GM23338 (cell line): Measurements from ENCODE around the gene MAP3K9. TPM values are rescaled to one million over a fixed set of nuclear protein-coding genes. Genes with fewer than 3 reads are reported as not detected.

Experiments used
- ATAC-seq: fragments of 200-7000 bp; cut with Tn5 transposase; 3 replicates; pipeline ENCODE4 v1.9.1; 2020
- DNase-seq: peaks from one replicate; pipeline ENCODE4 v3.0.0-alpha.2; 2015; ENCODE audit warnings: low spot score
- H2AFZ ChIP-seq: fragments of 200-600 bp; sonication (generic); 2 replicates; pipeline ENCODE4 v1.8.0; 2016; ENCODE audit warnings: antibody characterized with exemption, mild to moderate bottlenecking, moderate library complexity
- H3F3A ChIP-seq: fragments of 200-600 bp; sonication (generic); replicated peaks from 2 replicates; pipeline ENCODE4 v1.8.0; 2017; ENCODE audit warnings: antibody characterized with exemption, mixed run types, low read depth
- H3K27ac ChIP-seq: fragments of 200-600 bp; sonication (generic); 2 replicates; pipeline ENCODE4 v1.6.1; 2016; ENCODE audit warnings: low read depth
- H3K27me3 ChIP-seq: fragments of 200-600 bp; sonication (generic); 2 replicates; pipeline ENCODE4 v1.8.0; 2016; ENCODE audit warnings: mild to moderate bottlenecking, mixed run types, moderate library complexity; ENCODE audit not compliant: insufficient read depth
- H3K36me3 ChIP-seq: fragments of 200-600 bp; sonication (generic); 2 replicates; pipeline ENCODE4 v1.8.0; 2016; ENCODE audit warnings: mild to moderate bottlenecking; ENCODE audit not compliant: insufficient read depth
- H3K4me1 ChIP-seq: fragments of 200-600 bp; sonication (generic); 2 replicates; pipeline ENCODE4 v1.8.0; 2016; ENCODE audit warnings: mild to moderate bottlenecking, moderate library complexity; ENCODE audit not compliant: insufficient read depth
- H3K4me2 ChIP-seq: fragments of 200-600 bp; sonication (generic); 2 replicates; pipeline ENCODE4 v1.7.1; 2017; ENCODE audit warnings: mixed run types
- H3K4me3 ChIP-seq: fragments of 200-600 bp; sonication (generic); 2 replicates; pipeline ENCODE4 v1.6.1; 2016; ENCODE audit warnings: mixed run types
- H3K79me2 ChIP-seq: fragments of 200-600 bp; sonication (generic); replicated peaks from 2 replicates; pipeline ENCODE4 v1.8.0; 2017; ENCODE audit warnings: mild to moderate bottlenecking; ENCODE audit not compliant: insufficient read depth
- H3K9me2 ChIP-seq: fragments of 200-600 bp; sonication (generic); 2 replicates; pipeline ENCODE4 v1.8.0; 2017; ENCODE audit not compliant: insufficient read depth
- H4K20me1 ChIP-seq: fragments of 200-600 bp; sonication (generic); replicated peaks from 2 replicates; pipeline ENCODE4 v1.8.0; 2017; ENCODE audit warnings: mild to moderate bottlenecking; ENCODE audit not compliant: insufficient read depth
- H3K27ac Mint-ChIP-seq: 2 replicates; pipeline ENCODE4 v1.8.0; 2020; ENCODE audit warnings: inconsistent platforms, mild to moderate bottlenecking, moderate library complexity, mixed read lengths
- H3K27me3 Mint-ChIP-seq: 3 replicates; pipeline ENCODE4 v1.8.0; 2022; ENCODE audit warnings: low read depth, mild to moderate bottlenecking, moderate library complexity, mixed read lengths, inconsistent platforms; ENCODE audit not compliant: insufficient read depth, poor library complexity
- H3K36me3 Mint-ChIP-seq: 3 replicates; pipeline ENCODE4 v1.8.0; 2021; ENCODE audit warnings: low read depth, mild to moderate bottlenecking, inconsistent platforms, moderate library complexity, mixed read lengths
- H3K4me1 Mint-ChIP-seq: 3 replicates; pipeline ENCODE4 v1.8.0; 2020; ENCODE audit warnings: mild to moderate bottlenecking, inconsistent platforms, mixed read lengths
- H3K4me3 Mint-ChIP-seq: 3 replicates; pipeline ENCODE4 v1.8.0; 2021; ENCODE audit warnings: moderate library complexity, mild to moderate bottlenecking, inconsistent platforms, mixed read lengths
- H3K9me3 Mint-ChIP-seq: 3 replicates; pipeline ENCODE4 v1.8.0; 2020; ENCODE audit warnings: moderate library complexity, mild to moderate bottlenecking, inconsistent platforms, mixed read lengths
- CTCF ChIP-seq, 2 experiments: fragments of 200-600 bp in 1 of 2; sonication (generic) in 1 of 2; conservative IDR thresholded peaks; 2 replicates each; pipeline versions ENCODE4 v1.5.1 to v1.6.1; 2016 to 2017; ENCODE audit warnings: antibody characterized with exemption in 2 of 2, low read depth in 2 of 2, mild to moderate bottlenecking in 2 of 2, moderate library complexity in 1 of 2
- ETS1 ChIP-seq: IDR thresholded peaks from 2 replicates; pipeline ENCODE4 v1.6.1; 2016; ENCODE audit warnings: antibody characterized with exemption
- EZH2 ChIP-seq: fragments of 200-600 bp; sonication (generic); IDR thresholded peaks from one replicate; pipeline ENCODE4 v1.8.0; 2017; ENCODE audit warnings: antibody characterized with exemption, mild to moderate bottlenecking, low read depth; ENCODE audit not compliant: unreplicated experiment
- NANOG ChIP-seq: IDR thresholded peaks from 2 replicates; pipeline ENCODE4 v1.6.1; 2016; ENCODE audit warnings: antibody characterized with exemption, borderline replicate concordance
- POLR2AphosphoS5 ChIP-seq: IDR thresholded peaks from 2 replicates; pipeline ENCODE4 v1.6.1; 2016; ENCODE audit warnings: antibody characterized with exemption, low read depth
- REST ChIP-seq: IDR thresholded peaks from one replicate; pipeline ENCODE4 v1.6.1; 2018; ENCODE audit warnings: antibody characterized with exemption; ENCODE audit not compliant: unreplicated experiment
- STAT1 ChIP-seq: IDR thresholded peaks from one replicate; pipeline ENCODE4 v1.6.1; 2016; ENCODE audit warnings: antibody characterized with exemption; ENCODE audit not compliant: unreplicated experiment
- ZNF114 ChIP-seq: fragments of 250-450 bp; sonication (Bioruptor Pico); IDR thresholded peaks from 2 replicates; pipeline ENCODE4 v1.5.0; 2020; ENCODE audit warnings: mild to moderate bottlenecking, moderate library complexity
- ZNF331 ChIP-seq: fragments of 250-450 bp; sonication (Bioruptor Pico); IDR thresholded peaks from 2 replicates; pipeline ENCODE4 v1.5.0; 2020; ENCODE audit warnings: low read depth, mild to moderate bottlenecking, moderate library complexity
- polyA plus RNA-seq: library from polyadenylated mRNA; unstranded; fragments of >200 nt; fragmentation: Nextera tagmentation; extraction: Ambion mirVana; gene quantifications from 2 replicates; pipeline ENCODE4 v1.2.1, GENCODE V29; 2016
- total RNA-seq: library from RNA; depleted of rRNA; stranded (reverse); fragments of >200 nt; shearing (Covaris generic); gene quantifications from 2 replicates; pipeline ENCODE4 v1.2.3, GENCODE V29; 2014

The MAP3K9 gene
- total and polyA plus RNA-seq, 2 experiments from 2014 or later, result 5.3 to 30.8 TPM

- TF ChIP-seq STAT1 (no peak), NANOG (no peak)
Measured at GRCh38 chr14:70836946-70837345, 27.6 kb upstream of the MAP3K9 start (continued).

GRCh38 chr14:70833884-70834283, 24.6 kb upstream of the MAP3K9 start:
- H2AFZ ChIP-seq, result no peak overlapping the region
- no peak overlapping the region for H3K4me3 Mint-ChIP-seq

GRCh38 chr14:70832561-70833305, 23.4 kb upstream of the MAP3K9 start:
- no peaks in the 10 kb centered on the region for H3K4me1 Mint-ChIP-seq
- peaks cover 31% of the 10 kb centered on the region for H3K9me3 Mint-ChIP-seq
- H4K20me1 ChIP-seq, result no peaks in the 10 kb centered on the region
- no peak overlapping the region for H3K27ac Mint-ChIP-seq
- H3K79me2 ChIP-seq, result no peaks in the 10 kb centered on the region
- DNase-seq (no peak), ATAC-seq (no peak)
- peaks cover 2% of the 10 kb centered on the region for H3K27me3 Mint-ChIP-seq
- H3K27ac ChIP-seq, result no peak overlapping the region
- no peaks in the 10 kb centered on the region for H3F3A ChIP-seq
- no peak overlapping the region for H3K4me3 ChIP-seq
- H3K27me3 ChIP-seq, result no peaks in the 10 kb centered on the region
- 0 out of 2 replicates have a peak overlapping the region, but pooled peaks have one; percentile 56 for H2AFZ ChIP-seq
- H3K36me3 Mint-ChIP-seq, result peaks cover 15% of the 10 kb centered on the region
- 0 out of 2 replicates have a peak, but pooled peaks cover 4% of the 10 kb centered on the region for H3K9me2 ChIP-seq
- no peak overlapping the region for H3K4me2 ChIP-seq
- H3K4me3 Mint-ChIP-seq, result no peak overlapping the region
- peaks cover 4% of the 10 kb centered on the region; the same call in 1 of the 2 replicates for H3K36me3 ChIP-seq
- 0 out of 2 replicates have a peak, but pooled peaks cover 1% of the 10 kb centered on the region for H3K4me1 ChIP-seq
- TF ChIP-seq ZNF331 (CRISPR knock-in tag) (no peak), NANOG (no peak), CTCF (conservative IDR thresholded peaks at IDR 0.05; ENCODE audit: low read depth in 2 of 2) (no peak), REST (no peak), ZNF114 (CRISPR knock-in tag) (no peak), EZH2 (no peak), POLR2AphosphoS5 (no peak), ETS1 (no peak)

More at GRCh38 chr14:70833884-70834283, 24.6 kb upstream of the MAP3K9 start:
- H3K4me3 ChIP-seq, result no peak overlapping the region
- DNase-seq (no peak), ATAC-seq (no peak)
- no peaks in the 10 kb centered on the region for H3K4me1 Mint-ChIP-seq
- no peaks in the 10 kb centered on the region for H3F3A ChIP-seq
- H3K9me2 ChIP-seq, result 0 out of 2 replicates have a peak, but pooled peaks cover 4% of the 10 kb centered on the region
- H3K36me3 Mint-ChIP-seq, result peaks cover 15% of the 10 kb centered on the region
- H3K27ac Mint-ChIP-seq, result no peak overlapping the region
- H3K4me2 ChIP-seq, result no peak overlapping the region
- H3K27me3 ChIP-seq, result no peaks in the 10 kb centered on the region
- peaks cover 4% of the 10 kb centered on the region; the same call in 1 of the 2 replicates for H3K36me3 ChIP-seq
- H3K27ac ChIP-seq, result no peak overlapping the region
- no peaks in the 10 kb centered on the region for H3K4me1 ChIP-seq
- H3K79me2 ChIP-seq, result no peaks in the 10 kb centered on the region
- no peaks in the 10 kb centered on the region for H4K20me1 ChIP-seq
- no peak for TF ChIP-seq NANOG
- H3K9me3 Mint-ChIP-seq, result peaks cover 31% of the 10 kb centered on the region
- H3K27me3 Mint-ChIP-seq, result peaks cover 2% of the 10 kb centered on the region
